Measurements from ENCODE around the gene PHACTR2.

Gene PHACTR2

GRCh38 chr6:143721642-143722041, 43.9 kb downstream of the PHACTR2 start:
- TF ChIP-seq TEAD4 (IDR thresholded peaks at IDR 0.05) (peak; percentile 15; the same call in 1 of the 2 replicates), EP300 (IDR thresholded peaks at IDR 0.05; ENCODE audit: borderline replicate concordance) (no peak), RAD21 (IDR thresholded peaks at IDR 0.05; ENCODE audit: low read depth) (no peak; the same call in 1 of the 2 replicates), MAX (IDR thresholded peaks at IDR 0.05) (peak; percentile 17; the same call in 1 of the 2 replicates), TCF12 (IDR thresholded peaks at IDR 0.05; ENCODE audit: low read depth) (peak; percentile 61; the same call in 1 of the 2 replicates), TAF1 (IDR thresholded peaks at IDR 0.05; ENCODE audit: low read depth) (no peak), CEBPB (IDR thresholded peaks at IDR 0.05) (no peak), CREB1 (IDR thresholded peaks at IDR 0.05; ENCODE audit: low read depth) (no peak), YY1 (IDR thresholded peaks at IDR 0.05; ENCODE audit: low read depth) (no peak), REST (IDR thresholded peaks at IDR 0.05; ENCODE audit: low read depth) (no peak)

- no peak for TF ChIP-seq TEAD4 (IDR thresholded peaks at IDR 0.05)
- no peak for TF ChIP-seq REST (IDR thresholded peaks at IDR 0.05; ENCODE audit: low read depth)
- TF ChIP-seq TAF1 (IDR thresholded peaks at IDR 0.05; ENCODE audit: low read depth) = no peak
- TF ChIP-seq CREB1 (IDR thresholded peaks at IDR 0.05; ENCODE audit: low read depth) = no peak
These were observed 47.1 kb downstream of the PHACTR2 start for GRCh38 chr6:143724876-143725275.

- TF ChIP-seq NFIC (IDR thresholded peaks at IDR 0.05) = no peak
- no peak for TF ChIP-seq EP300 (IDR thresholded peaks at IDR 0.05; ENCODE audit: borderline replicate concordance)
- TF ChIP-seq TEAD4 (IDR thresholded peaks at IDR 0.05) = no peak
- no peak for TF ChIP-seq REST (IDR thresholded peaks at IDR 0.05; ENCODE audit: low read depth)
- TF ChIP-seq ZBTB7A (IDR thresholded peaks at IDR 0.05; ENCODE audit: low read depth) = no peak
- TF ChIP-seq CEBPB (IDR thresholded peaks at IDR 0.05) = no peak
- no peak for TF ChIP-seq TCF12 (IDR thresholded peaks at IDR 0.05; ENCODE audit: low read depth)
- no peak for TF ChIP-seq EGR1 (IDR thresholded peaks at IDR 0.05)
- no peak for TF ChIP-seq MAX (IDR thresholded peaks at IDR 0.05)
- no peak for TF ChIP-seq CREB1 (IDR thresholded peaks at IDR 0.05; ENCODE audit: low read depth)
- TF ChIP-seq YY1 (IDR thresholded peaks at IDR 0.05; ENCODE audit: low read depth) = no peak
These were observed 48.4 kb downstream of the PHACTR2 start for GRCh38 chr6:143726015-143726647.

- TF ChIP-seq USF1 (IDR thresholded peaks at IDR 0.05) (no peak), TEAD4 (IDR thresholded peaks at IDR 0.05) (no peak), MAX (IDR thresholded peaks at IDR 0.05) (no peak), CREB1 (IDR thresholded peaks at IDR 0.05; ENCODE audit: low read depth) (no peak), EGR1 (IDR thresholded peaks at IDR 0.05) (no peak), EP300 (IDR thresholded peaks at IDR 0.05; ENCODE audit: borderline replicate concordance) (no peak)
These were observed 49.3 kb downstream of the PHACTR2 start for GRCh38 chr6:143727035-143727434.

GRCh38 chr6:143731789-143732188, 54.0 kb downstream of the PHACTR2 start:
- no peak for TF ChIP-seq RAD21 (IDR thresholded peaks at IDR 0.05; ENCODE audit: low read depth)
- TF ChIP-seq TAF1 (IDR thresholded peaks at IDR 0.05; ENCODE audit: low read depth) = no peak
- no peak for TF ChIP-seq ZBTB7A (IDR thresholded peaks at IDR 0.05; ENCODE audit: low read depth)
- TF ChIP-seq TCF12 (IDR thresholded peaks at IDR 0.05; ENCODE audit: low read depth) = no peak
- TF ChIP-seq YY1 (IDR thresholded peaks at IDR 0.05; ENCODE audit: low read depth) = no peak
- no peak for TF ChIP-seq REST (IDR thresholded peaks at IDR 0.05; ENCODE audit: low read depth)
- TF ChIP-seq FOXM1 (IDR thresholded peaks at IDR 0.05; ENCODE audit: borderline replicate concordance, low read depth) = no peak
- no peak for TF ChIP-seq MAX (IDR thresholded peaks at IDR 0.05)
- TF ChIP-seq EGR1 (IDR thresholded peaks at IDR 0.05) = no peak
- TF ChIP-seq CREB1 (IDR thresholded peaks at IDR 0.05; ENCODE audit: low read depth) = no peak
- no peak for TF ChIP-seq USF1 (IDR thresholded peaks at IDR 0.05)
- TF ChIP-seq EP300 (IDR thresholded peaks at IDR 0.05; ENCODE audit: borderline replicate concordance) = no peak
- no peak for TF ChIP-seq CEBPB (IDR thresholded peaks at IDR 0.05)
- TF ChIP-seq NFIC (IDR thresholded peaks at IDR 0.05) = no peak
- no peak for TF ChIP-seq TEAD4 (IDR thresholded peaks at IDR 0.05)

Data from Ishikawa (cell line).